ENCODE results near the gene ZNHIT1.
A peak's percentile ranks its signal among the peaks of the same experiment; 100 is the strongest.

Gene ZNHIT1

DNA sequence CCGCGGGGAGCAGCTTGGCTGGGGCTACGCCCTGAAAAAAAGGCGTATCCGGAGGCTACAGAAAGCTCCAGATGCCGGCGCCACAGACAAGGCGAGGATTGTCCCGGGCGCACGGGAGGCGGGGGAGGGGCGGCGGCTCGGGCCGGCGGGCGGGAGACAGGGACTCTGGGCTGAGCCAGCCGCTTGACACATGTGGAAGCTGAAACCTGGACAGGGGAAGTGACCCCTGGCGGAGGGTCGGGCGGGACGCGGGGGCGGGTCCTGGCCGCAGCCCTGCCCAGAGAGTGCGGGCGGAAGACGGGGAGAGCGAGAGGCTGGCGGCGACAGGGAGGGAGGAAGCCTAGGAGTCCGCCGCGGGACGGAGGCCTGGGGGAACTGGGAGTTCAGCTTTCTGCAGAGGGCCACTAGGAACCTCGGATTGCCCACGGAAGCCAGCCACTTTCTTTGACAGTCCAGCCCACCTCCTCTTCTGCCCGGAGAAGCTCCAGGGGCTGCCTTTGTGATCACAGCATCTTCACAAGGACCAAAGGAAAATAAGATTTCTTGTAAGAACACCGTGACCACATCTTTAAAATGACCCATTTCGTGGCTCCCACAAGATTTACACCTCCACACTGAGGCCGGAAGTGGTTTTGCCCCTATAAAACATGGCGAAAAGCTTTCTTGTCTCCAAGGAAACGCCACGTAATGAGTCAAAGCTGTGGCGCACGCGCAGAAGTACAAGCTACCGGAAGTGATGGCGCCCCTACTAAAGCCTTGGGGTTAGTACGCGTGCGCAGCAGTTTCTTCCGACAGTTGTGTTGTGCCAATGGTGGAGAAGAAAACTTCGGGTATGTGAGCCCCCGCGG is at the start of gene ZNHIT1, which contains the start of gene PLOD3:
Gene ZNHIT1 (plus strand): TSS at position 778 of the 848 bp plus-strand sequence. CDS start 31 bp downstream, at position 809.
Gene PLOD3 (minus strand): TSS at position 194 of the 848 bp plus-strand sequence. CDS start 307 bp downstream, outside the sequence.
- ATAC-seq (peak; percentile 67), DNase-seq (peak; percentile 95)

DNA sequence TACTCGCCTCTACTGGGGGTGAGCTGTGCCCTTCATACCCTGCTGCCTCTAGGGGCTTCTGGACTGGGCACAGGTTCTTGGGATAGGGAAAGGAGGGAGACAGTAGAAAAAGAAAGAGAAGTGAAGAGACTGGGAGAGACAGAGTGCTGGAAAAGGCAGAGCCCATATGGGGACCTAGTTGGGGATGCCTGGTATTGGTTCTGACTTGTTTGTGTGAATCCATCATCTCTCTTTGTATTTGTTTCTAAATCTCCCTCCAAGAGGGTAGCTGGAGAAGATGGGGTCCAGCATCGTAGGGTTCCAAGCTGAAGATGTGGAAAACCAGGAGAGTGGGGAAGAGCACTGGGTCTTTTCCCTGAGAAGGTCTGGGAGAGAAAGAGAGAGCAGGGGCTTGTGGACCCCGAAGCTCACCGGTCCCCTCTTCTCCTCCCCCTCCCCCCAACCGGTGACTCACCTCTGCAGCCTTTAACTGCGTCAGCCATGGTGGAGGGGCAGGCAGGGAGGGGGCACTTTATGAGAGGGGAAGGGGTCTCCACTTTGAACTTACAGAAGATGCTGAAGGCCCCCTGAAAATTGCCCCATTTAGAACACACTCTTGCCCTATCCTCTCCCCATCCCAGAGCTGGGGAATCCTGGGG is 49.4 kb upstream of the ZNHIT1 start:
- DNase-seq (peak; percentile 48), ATAC-seq (no peak)

DNA sequence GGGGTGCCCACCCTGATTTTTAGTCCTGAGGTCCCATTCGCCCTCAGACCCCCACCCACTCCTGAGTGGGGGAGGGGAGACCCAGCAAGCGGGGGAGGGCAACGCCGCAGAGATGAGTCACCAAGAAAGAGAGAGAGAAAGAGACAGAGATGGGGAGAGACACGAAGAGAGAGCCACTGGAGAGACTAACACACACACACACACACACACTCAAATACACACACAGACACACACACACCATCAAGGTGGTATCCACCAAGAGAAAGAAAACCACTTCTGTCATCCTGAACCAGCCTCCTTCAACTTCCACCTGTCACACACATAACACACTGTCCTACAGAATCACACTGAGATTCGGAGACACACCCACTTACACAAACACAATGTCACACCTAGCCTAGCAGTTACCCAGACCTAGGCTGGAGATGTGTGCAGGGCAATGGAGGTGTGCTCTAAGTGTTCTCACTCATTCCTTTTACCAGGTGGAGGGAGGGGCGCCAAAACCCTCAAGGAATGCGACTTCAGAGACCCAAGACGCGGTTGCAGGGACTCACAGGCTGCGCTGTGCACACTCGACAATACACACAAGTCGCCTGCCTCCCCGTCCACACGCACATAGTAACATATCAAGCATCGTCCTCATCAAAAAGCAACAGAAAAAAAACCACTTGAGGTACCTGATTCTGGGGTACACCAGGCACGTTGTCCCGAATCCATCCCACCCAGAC is 48.7 kb upstream of the ZNHIT1 start:
- no peak for ATAC-seq
- DNase-seq: no peak

DNA sequence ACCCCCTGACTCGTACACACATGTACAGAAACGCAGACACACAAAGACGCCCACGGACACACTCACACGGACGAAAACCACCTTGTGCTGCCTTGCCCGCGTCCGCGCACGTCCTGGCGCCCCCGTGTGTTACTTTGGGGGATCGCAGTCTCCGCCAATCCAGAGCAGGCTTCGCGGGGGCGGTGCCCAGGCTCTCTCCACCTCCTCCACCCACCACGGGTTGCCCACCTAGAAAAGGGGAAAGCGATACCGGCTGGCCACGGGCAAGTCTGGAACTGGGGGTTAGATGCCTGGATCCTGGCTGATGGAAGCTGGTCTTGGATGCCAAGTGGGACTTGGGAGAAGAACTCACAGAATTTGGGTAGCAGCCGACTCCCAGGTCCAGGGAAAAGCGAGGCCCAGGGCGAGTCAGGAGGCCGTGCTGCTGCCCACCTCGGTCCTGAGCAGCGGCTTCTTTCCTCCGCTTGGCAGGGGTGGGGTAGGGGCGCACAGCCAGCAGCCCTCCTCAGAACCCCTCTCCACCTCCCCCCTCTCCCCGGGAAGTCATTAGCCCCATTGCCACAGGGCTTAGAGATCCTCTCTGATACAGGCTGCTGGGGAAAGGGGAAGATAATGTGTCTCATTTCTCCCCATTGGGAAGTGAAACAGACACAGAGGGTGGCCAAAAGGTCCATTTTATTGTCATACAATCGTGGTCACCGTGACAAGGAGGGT is 48.0 kb upstream of the ZNHIT1 start:
- DNase-seq (peak; percentile 88), ATAC-seq (peak; percentile 27)

GRCh38 chr7:101170617-101171441 is 47.1 kb upstream of the ZNHIT1 start:
- no peak for DNase-seq
- ATAC-seq: no peak

GRCh38 chr7:101171442-101171837 is 46.5 kb upstream of the ZNHIT1 start:
- no peak for DNase-seq
- ATAC-seq: no peak

- no peak for DNase-seq
- ATAC-seq: no peak
Measured at GRCh38 chr7:101172005-101172853, 45.7 kb upstream of the ZNHIT1 start.

- no peak for DNase-seq
- ATAC-seq: no peak
Measured at GRCh38 chr7:101172854-101173751, 44.9 kb upstream of the ZNHIT1 start.

GRCh38 chr7:101173752-101174244 is 44.2 kb upstream of the ZNHIT1 start:
- peak; percentile 73 for ATAC-seq
- DNase-seq: peak; percentile 77

DNA sequence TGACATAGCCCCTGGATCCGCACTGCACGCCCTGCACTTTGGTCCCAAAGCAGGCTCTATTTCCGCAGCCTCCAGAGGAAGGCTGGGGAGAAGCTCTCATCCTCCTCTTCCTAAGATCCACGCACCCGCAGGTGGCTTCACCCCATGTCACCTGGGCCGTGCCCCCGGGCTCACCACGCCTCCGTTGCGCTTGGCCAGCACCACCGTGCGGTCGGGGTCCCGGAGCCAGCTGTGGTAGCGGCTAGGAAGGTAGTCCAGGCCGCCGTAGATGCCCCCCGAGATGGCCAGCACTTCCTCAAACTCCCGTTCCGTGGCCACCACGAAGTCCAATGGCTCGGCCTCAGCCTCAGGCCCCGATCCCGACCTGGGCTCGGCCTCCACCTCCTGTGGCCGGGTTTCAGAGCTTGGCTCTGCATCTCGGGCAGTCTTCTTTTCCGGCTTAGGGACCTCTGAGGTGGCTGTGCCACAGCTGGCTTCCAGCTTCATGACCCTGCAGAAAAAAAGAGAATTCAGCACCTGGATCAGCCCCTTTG is 43.6 kb upstream of the ZNHIT1 start:
- ATAC-seq: no peak
- DNase-seq: no peak

DNA sequence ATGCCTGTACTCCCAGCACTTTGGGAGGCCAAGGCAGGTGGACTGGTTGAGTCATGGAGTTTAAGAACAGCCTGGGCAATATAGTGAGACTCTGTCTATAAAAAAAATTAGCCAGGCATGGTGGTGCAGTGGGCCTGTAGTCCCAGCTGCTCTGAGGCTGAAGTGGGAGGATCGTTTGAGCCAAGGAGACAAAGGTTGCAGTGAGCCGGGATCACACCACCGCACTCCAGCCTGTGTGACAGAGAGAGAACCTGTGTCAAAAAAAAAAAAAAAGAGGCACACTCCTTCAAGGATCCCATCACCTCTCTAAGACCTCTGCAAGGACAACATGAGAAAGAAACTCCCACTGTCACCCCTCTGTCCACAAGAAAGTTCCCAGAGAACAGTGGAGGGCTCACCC is 42.3 kb upstream of the ZNHIT1 start:
- DNase-seq (no peak), ATAC-seq (no peak)

DNA sequence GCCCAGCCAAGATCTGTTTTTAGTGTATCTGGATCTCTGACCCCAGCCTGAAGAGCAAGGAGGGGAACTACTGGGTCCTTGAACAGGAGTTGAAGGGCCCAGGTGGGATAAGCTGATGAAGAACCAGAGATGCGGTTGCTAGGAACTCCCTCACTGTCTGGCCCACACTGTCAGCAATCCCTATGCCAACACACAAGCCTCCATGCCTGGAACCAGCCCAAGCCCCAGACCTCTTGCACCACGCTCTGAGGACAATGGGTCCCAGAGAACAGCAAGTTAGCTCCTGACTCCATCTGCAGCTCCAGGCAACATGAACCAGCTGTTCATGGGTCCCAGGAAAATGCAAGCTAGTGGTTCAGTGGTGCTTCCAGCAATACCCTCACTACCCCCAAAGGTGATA is 40.3 kb upstream of the ZNHIT1 start:
- DNase-seq (no peak), ATAC-seq (no peak)

DNA sequence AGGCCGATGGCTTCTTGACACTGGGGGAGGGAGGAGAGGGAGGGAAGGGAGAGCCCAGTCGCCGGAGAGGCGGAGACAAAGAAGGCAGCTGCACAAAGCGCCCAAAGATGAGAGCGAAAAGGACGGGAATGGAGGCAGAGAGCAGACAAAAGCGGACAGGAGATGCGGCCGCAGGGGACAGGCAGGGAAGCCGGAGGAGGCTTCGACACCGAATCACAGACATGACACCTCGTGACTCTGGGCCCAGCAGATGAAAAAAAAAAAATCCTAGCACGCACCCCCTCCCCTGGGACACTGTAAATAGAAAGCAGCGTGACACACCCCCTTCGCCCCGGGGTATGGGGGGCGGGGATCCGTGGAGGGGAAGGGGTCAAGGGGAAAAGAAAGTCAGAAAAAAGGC is 38.8 kb upstream of the ZNHIT1 start:
- ATAC-seq (no peak), DNase-seq (no peak)

GRCh38 chr7:101179713-101180112 is 38.3 kb upstream of the ZNHIT1 start:
- ATAC-seq (no peak), DNase-seq (no peak)

- ATAC-seq: no peak
- no peak for DNase-seq
Measured at GRCh38 chr7:101180130-101180755, 37.7 kb upstream of the ZNHIT1 start, which contains the start of gene NAT16. Gene NAT16 (minus strand): TSS chr7:101180293. CDS start chr7:101174807, 5,486 bp downstream.

DNA sequence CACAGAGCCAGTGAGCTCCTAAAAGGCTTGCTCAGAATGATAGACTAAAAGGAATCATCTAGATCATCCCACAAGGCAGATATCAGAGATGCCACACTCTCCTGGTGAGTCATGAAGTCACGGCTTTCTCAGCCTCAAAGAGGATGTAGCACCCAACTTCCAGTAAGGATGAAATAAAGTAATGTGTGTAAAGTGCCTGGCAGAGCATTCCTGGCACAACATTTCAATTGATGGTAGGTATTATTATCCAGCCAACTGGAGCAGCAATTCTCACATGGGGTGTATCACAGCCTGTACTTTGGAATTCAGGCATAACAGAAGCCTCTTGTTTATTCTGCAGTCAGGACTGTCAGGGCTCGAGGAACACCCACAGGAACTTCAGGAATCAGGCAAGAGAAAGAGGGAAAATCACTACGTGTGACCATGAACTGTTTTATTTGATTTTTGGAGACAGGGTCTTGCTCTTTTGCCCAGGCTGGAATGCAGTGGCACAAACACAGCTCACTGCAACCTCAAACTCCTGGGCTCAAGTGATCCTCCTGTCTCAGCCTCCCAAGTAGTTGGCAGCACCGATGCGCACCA is 32.6 kb upstream of the ZNHIT1 start:
- DNase-seq (no peak), ATAC-seq (no peak)

DNA sequence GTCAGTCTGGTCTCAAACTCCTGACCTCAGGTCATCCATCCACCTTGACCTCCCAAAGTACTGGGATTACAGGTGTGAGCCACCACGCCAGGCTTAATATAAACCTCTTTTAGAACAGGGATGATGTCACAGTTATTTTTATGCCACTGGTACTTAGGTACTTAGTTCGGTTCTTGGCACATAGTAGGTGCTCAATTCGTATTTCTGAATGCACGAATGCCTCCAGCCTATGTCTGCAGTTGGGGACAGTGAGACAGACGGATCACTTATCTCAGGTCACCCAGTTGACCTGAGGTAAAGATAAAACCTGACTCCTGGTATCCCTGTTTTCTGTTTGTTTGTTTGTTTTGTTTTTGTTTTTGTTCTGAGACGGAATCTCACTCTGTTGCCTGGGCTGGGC is 31.8 kb upstream of the ZNHIT1 start:
- no peak for DNase-seq

More for the DNA sequence above, 31.8 kb upstream of the ZNHIT1 start:
- ATAC-seq: no peak
